Cardiac muscle cell (in vitro differentiated cells and primary cell): Measurements from ENCODE around the gene RAD9A. TPM values are rescaled to one million over a fixed set of nuclear protein-coding genes. Genes with fewer than 3 reads are reported as not detected.

Experiments
- DNase-seq, 2 donors: peaks; one replicate each; pipeline versions ENCODE4 v3.0.0 to v3.0.0-alpha.2; 2010 to 2017; ENCODE audit warnings: low read depth in 1 of 2, low spot score in 1 of 2
- H3K27ac ChIP-seq: fragments of 200-600 bp; sonication (generic); 2 replicates; pipeline ENCODE4 v1.5.1; 2016
- H3K27me3 ChIP-seq: fragments of 200-600 bp; sonication (generic); 2 replicates; pipeline ENCODE4 v1.6.0; 2016; ENCODE audit warnings: control low read depth
- H3K36me3 ChIP-seq: fragments of 200-600 bp; sonication (generic); 2 replicates; pipeline ENCODE4 v1.5.1; 2016; ENCODE audit warnings: control low read depth
- H3K4me1 ChIP-seq: fragments of 200-600 bp; sonication (generic); 2 replicates; pipeline ENCODE4 v1.8.1; 2017; ENCODE audit warnings: low read depth, mild to moderate bottlenecking, mixed run types
- H3K4me3 ChIP-seq: fragments of 200-600 bp; sonication (generic); 2 replicates; pipeline ENCODE4 v1.5.1; 2016; ENCODE audit warnings: mild to moderate bottlenecking
- H3K9me3 ChIP-seq: fragments of 200-600 bp; sonication (generic); 2 replicates; pipeline ENCODE4 v1.5.1; 2017; ENCODE audit warnings: low read depth, mild to moderate bottlenecking, control low read depth
- polyA plus RNA-seq: library from polyadenylated mRNA; unstranded; fragments of >200 nt; fragmentation: Nextera tagmentation; extraction: Ambion mirVana; gene quantifications from 2 replicates; pipeline ENCODE4 v1.2.1, GENCODE V29; 2016
- total RNA-seq: library from RNA; depleted of rRNA; stranded (reverse); fragments of >200 nt; gene quantifications from 2 replicates; pipeline ENCODE4 v1.2.3, GENCODE V29; 2016
- TF ChIP-seq, protein P1 (sequence below): IDR thresholded peaks from 2 replicates; pipeline ENCODE4 v1.5.1; 2012; ENCODE audit warnings: low read depth, mild to moderate bottlenecking, low read length

Gene RAD9A
- total and polyA plus RNA-seq, 2 experiments from 2014 or later: 22.2 to 27.5 TPM

DNA sequence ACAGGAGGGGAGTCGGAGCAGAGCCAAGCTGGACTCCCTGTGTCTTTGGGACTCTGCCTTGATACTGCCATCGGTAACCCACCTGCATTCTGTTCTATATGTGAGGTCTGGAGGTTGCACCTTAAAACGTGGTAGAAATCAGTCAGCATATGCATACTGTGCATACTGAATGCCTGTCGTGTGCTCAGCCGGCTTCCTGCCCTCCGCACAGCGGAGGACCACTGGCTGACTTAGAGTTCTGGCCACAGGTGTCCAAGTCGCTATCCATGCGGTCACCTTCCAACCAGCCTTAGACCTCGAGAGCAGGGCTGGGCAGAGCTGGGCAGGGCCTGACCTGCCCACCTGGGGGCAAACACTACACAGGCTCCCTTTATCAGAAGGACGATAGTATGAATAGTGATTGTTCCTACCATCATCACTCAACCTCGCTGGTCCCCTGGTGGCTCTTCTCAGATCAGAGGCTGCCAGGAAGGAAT lies 15.9 kb downstream of the RAD9A start:
- DNase-seq: no peak
- Histone ChIP-seq H3K36me3 (no peaks in the 10 kb centered on the region), H3K27ac (no peak overlapping the region), H3K4me1 (no peaks in the 10 kb centered on the region), H3K4me3 (no peak overlapping the region), H3K9me3 (no peaks in the 10 kb centered on the region), H3K27me3 (no peaks in the 10 kb centered on the region)
- TF ChIP-seq, protein P1, sequence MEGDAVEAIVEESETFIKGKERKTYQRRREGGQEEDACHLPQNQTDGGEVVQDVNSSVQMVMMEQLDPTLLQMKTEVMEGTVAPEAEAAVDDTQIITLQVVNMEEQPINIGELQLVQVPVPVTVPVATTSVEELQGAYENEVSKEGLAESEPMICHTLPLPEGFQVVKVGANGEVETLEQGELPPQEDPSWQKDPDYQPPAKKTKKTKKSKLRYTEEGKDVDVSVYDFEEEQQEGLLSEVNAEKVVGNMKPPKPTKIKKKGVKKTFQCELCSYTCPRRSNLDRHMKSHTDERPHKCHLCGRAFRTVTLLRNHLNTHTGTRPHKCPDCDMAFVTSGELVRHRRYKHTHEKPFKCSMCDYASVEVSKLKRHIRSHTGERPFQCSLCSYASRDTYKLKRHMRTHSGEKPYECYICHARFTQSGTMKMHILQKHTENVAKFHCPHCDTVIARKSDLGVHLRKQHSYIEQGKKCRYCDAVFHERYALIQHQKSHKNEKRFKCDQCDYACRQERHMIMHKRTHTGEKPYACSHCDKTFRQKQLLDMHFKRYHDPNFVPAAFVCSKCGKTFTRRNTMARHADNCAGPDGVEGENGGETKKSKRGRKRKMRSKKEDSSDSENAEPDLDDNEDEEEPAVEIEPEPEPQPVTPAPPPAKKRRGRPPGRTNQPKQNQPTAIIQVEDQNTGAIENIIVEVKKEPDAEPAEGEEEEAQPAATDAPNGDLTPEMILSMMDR: no peak

DNA sequence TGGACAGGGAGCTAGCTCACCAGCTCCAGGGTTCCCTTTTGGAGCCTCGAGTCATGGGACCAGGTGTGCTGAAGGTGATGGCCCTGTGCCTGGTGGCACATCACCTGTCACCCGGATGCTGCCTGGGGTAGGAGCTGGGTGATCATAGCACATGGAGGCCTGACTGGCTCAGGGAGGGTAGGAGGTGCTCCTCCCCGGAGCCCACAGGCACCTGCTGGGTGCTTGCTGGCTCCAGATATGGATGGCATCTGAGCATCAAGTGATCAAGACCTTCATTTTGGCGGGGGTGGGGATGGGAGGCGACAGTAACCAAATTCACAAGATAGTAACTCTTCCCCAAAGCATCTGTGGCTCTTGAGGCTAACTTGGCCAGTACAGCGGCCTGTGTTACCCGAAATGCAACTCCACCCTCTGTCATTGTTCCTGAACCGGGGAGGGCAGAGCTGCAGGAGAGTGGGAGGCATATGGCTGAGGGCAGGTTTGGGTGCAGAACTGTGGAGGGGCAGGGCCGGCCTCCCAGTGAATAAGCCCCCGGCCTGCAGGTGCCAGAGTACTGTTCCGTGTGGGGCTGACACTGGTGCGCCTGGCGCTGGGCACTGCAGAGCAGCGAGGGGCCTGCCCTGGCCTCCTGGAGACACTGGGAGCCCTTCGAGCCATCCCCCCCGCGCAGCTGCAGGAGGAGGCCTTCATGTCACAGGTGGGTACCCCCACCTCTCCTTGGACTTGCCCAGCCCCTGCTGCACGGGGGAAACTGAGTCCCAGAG lies 16.8 kb downstream of the RAD9A start:
- Histone ChIP-seq H3K9me3 (no peaks in the 10 kb centered on the region), H3K27ac (no peak overlapping the region), H3K36me3 (no peaks in the 10 kb centered on the region), H3K4me1 (no peaks in the 10 kb centered on the region), H3K4me3 (no peak overlapping the region), H3K27me3 (no peaks in the 10 kb centered on the region)
- TF ChIP-seq, protein P1: no peak
- DNase-seq: no peak

DNA sequence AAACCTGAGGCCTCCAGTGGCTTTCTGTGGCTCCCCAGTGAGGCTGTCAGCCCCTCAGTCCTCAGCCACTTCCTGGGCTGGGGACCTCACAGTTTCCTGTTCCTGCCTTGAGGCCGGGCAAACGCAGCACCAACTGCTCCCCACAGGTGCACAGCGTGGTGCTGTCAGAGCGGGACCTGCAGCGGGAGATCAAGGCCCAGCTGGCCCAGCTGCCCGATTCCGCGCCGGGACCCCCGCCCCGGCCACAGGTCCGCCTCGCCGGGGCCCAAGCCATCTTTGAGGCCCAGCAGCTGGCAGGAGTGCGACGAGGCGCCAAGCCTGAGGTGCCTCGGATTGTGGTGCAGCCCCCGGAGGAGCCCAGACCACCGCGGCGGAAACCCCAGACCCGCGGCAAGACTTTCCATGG lies 17.5 kb downstream of the RAD9A start:
- H3K4me3 ChIP-seq: no peak overlapping the region
- H3K4me1 ChIP-seq: no peaks in the 10 kb centered on the region
- H3K27ac ChIP-seq: no peak overlapping the region
- no peaks in the 10 kb centered on the region for H3K36me3 ChIP-seq
- TF ChIP-seq, protein P1: no peak
- no peaks in the 10 kb centered on the region for H3K9me3 ChIP-seq
- no peak for DNase-seq
- no peaks in the 10 kb centered on the region for H3K27me3 ChIP-seq

DNA sequence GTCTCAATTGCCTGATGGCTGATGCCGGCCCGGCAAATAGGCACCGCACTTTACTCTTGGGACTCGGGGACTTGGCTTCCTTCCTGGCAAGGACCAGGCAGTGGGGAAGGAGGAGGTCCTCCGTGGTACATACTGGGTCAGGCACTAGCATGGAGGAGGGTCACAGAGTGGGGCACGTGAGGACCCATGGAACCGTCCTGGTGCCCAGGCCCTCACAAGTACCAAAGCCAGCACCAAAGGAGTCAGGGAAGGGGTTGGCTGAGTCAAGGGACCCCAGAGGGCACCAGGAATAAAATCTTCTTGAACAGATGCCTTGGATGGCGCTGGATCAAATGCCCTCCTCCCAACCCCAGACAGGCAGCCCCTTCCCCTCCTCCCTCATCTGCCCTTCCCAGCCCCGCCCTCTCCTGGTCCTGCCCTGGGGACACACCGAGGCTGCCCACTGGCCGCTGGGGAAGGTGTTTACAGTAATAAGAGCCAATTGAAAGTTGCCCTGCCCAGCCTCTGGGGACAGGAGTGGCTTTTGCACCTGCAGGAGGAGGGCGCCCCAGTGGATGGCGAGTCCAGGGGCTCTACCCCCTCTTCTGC lies 18.1 kb downstream of the RAD9A start:
- Histone ChIP-seq H3K4me3 (no peak overlapping the region), H3K27ac (no peak overlapping the region), H3K36me3 (no peaks in the 10 kb centered on the region), H3K27me3 (peaks cover 3% of the 10 kb centered on the region), H3K9me3 (no peaks in the 10 kb centered on the region), H3K4me1 (no peaks in the 10 kb centered on the region)
- TF ChIP-seq, protein P1: no peak
- peak in 1 of 2 donors; percentile 49 for DNase-seq

DNA sequence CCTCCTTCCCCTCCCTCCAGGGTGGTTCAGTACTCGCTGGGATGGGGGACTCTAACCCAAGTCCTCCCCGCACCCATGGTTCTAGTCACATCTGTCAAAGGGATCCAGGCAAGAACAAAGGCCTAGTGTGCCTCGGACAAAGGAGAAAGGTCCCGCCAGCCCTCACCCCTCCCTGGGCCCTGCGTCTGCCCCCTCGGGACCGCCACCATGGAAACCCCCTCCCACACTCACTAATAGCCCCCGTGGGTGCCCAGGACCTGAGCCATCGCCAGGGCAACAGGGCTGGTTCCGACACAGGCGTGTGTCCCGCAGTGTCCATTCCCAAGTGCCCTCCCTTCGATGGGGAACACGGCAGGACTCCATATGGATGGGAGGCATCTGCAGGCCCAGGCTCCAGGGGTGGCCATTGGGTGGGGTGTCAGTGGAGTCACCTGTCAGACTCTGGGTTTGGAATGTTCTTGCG lies 18.6 kb downstream of the RAD9A start:
- Histone ChIP-seq H3K4me3 (no peak overlapping the region), H3K27me3 (peaks cover 8% of the 10 kb centered on the region), H3K4me1 (no peaks in the 10 kb centered on the region), H3K36me3 (no peaks in the 10 kb centered on the region), H3K27ac (no peak overlapping the region), H3K9me3 (no peaks in the 10 kb centered on the region)
- TF ChIP-seq, protein P1: no peak
- no peak for DNase-seq
